HepG2 (cell line): ENCODE measurements around the gene ACOT13. TPM values are rescaled to one million over a fixed set of nuclear protein-coding genes. Genes with fewer than 3 reads are reported as not detected.

Experiments
- ATAC-seq: fragments of 200-7000 bp; cut with Tn5 transposase; 3 replicates; pipeline ENCODE4 v1.9.1; 2020; ENCODE audit warnings: mild to moderate bottlenecking, moderate library complexity
- BruUV-seq: library from RNA; stranded (reverse); fragments of 400-500 nt; replicated peaks from 2 replicates; lab custom pipeline; 2021; lab: Mats Ljungman, UMichigan
- CTCF ChIA-PET: fragments of 300-600 bp; formaldehyde crosslinking; extraction: SDS; loops from one replicate; lab custom pipeline; 2021; ENCODE audit warnings: low total read pairs, inconsistent platforms, low intra/inter-chr PET ratio; lab: Yijun Ruan, JAX
- POLR2A ChIA-PET: fragments of 350-600 bp; sonication (Branson Sonifier 250); formaldehyde crosslinking; loops from one replicate; lab custom pipeline; 2020; ENCODE audit warnings: antibody characterized with exemption, inconsistent platforms; lab: Yijun Ruan, JAX
- DNase-seq: peaks from one replicate; pipeline ENCODE4 v3.0.0-alpha.2; 2015; ENCODE audit warnings: low spot score
- FAIRE-seq: peaks from 3 replicates; lab custom pipeline; 2011; peaks lifted over from hg19 to GRCh38; lab: Jason Lieb, UNC
- H2AFZ ChIP-seq: one replicate; pipeline ENCODE4 v1.6.1; 2011; ENCODE audit warnings: low read length, inconsistent platforms
- H3K27ac ChIP-seq: fragments of 300-600 bp; 3 replicates; pipeline ENCODE4 v1.8.0; 2011; ENCODE audit warnings: mixed run types, mild to moderate bottlenecking, mixed read lengths, low read length, inconsistent platforms; ENCODE audit not compliant: insufficient read depth; ENCODE audit errors: extremely low read length
- H3K27me3 ChIP-seq, 2 experiments: fragments of 200-600 bp in 1 of 2; 2 replicates in 1 of 2; 3 replicates in 1 of 2; pipeline versions ENCODE4 v1.6.0 to v1.8.0; 2011; ENCODE audit warnings: low read length in 2 of 2, mild to moderate bottlenecking in 2 of 2, moderate library complexity in 2 of 2, inconsistent platforms in 1 of 2; ENCODE audit not compliant: insufficient read depth in 2 of 2, control insufficient read depth in 1 of 2
- H3K36me3 ChIP-seq, 2 experiments: fragments of 200-600 bp in 1 of 2; replicated peaks in 1 of 2; 2 replicates in 1 of 2; 3 replicates in 1 of 2; pipeline versions ENCODE4 v1.5.1 to v1.8.0; 2011; ENCODE audit warnings: low read length in 2 of 2, inconsistent platforms in 1 of 2; ENCODE audit not compliant: insufficient read depth in 2 of 2, control insufficient read depth in 1 of 2
- H3K4me1 ChIP-seq: 2 replicates; pipeline ENCODE4 v1.5.1; 2012; ENCODE audit warnings: low read length, inconsistent platforms; ENCODE audit not compliant: insufficient read depth
- H3K4me2 ChIP-seq: 2 replicates; pipeline ENCODE4 v1.6.0; 2011; ENCODE audit warnings: low read depth, low read length, inconsistent platforms
- H3K4me3 ChIP-seq, 3 experiments: fragments of 200-600 bp in 1 of 3; sonication (generic), shearing (Covaris generic) in 1 of 3; replicated peaks in 1 of 3; 2 replicates each; pipeline ENCODE4 v1.5.1; 2011 to 2016; ENCODE audit warnings: low read length in 3 of 3, inconsistent platforms in 2 of 3, low read depth in 2 of 3, mild to moderate bottlenecking in 2 of 3, control low read depth in 1 of 3, mixed read lengths in 1 of 3; ENCODE audit not compliant: insufficient read depth in 1 of 3
- H3K79me2 ChIP-seq: one replicate; pipeline ENCODE4 v1.6.1; 2011; ENCODE audit warnings: low read length, inconsistent platforms; ENCODE audit not compliant: insufficient read depth
- H3K9ac ChIP-seq: 2 replicates; pipeline ENCODE4 v1.6.0; 2011; ENCODE audit warnings: mild to moderate bottlenecking, low read depth, low read length, inconsistent platforms; ENCODE audit not compliant: insufficient read depth
- H3K9me3 ChIP-seq: 2 replicates; pipeline ENCODE4 v1.5.1; 2012; ENCODE audit warnings: mild to moderate bottlenecking, low read length
- H4K20me1 ChIP-seq: 2 replicates; pipeline ENCODE4 v1.6.0; 2011; ENCODE audit warnings: inconsistent platforms, mild to moderate bottlenecking, low read length, moderate library complexity; ENCODE audit not compliant: insufficient read depth
- AFF4 ChIP-seq: sonication (generic); formaldehyde crosslinking; IDR thresholded peaks from 2 replicates; pipeline ENCODE4 v1.4.0; 2020; ENCODE audit warnings: missing genetic modification reagents
- CCAR2 ChIP-seq: fragments of 200-400 bp; formaldehyde crosslinking; optimal IDR thresholded peaks from 2 replicates; pipeline ENCODE3; 2018; ENCODE audit warnings: low read depth, mild to moderate bottlenecking, low read length, moderate library complexity
- E2F1 ChIP-seq: sonication (generic); formaldehyde crosslinking; IDR thresholded peaks from 2 replicates; pipeline ENCODE4 v1.5.0; 2020; ENCODE audit warnings: missing genetic modification reagents
- GMEB2 ChIP-seq: IDR thresholded peaks from 2 replicates; pipeline ENCODE4 v1.6.1; 2016; ENCODE audit warnings: missing biosample characterization, missing genetic modification reagents, low read depth
- HOXA9 ChIP-seq: sonication (generic); formaldehyde crosslinking; IDR thresholded peaks from 2 replicates; pipeline ENCODE4 v1.8.1; 2022; ENCODE audit warnings: missing genetic modification reagents, mild to moderate bottlenecking, moderate library complexity, borderline replicate concordance
- MEIS2 ChIP-seq: sonication (generic); formaldehyde crosslinking; IDR thresholded peaks from 2 replicates; pipeline ENCODE4 v1.9.0; 2021; ENCODE audit warnings: mild to moderate bottlenecking, missing genetic modification reagents
- NFYC ChIP-seq: IDR thresholded peaks from 2 replicates; pipeline ENCODE4 v1.6.1; 2016; ENCODE audit warnings: missing genetic modification reagents, missing compliant biosample characterization
- NR2C2 ChIP-seq: sonication (generic); formaldehyde crosslinking; IDR thresholded peaks from 2 replicates; pipeline ENCODE4 v1.4.0; 2020; ENCODE audit warnings: missing genetic modification reagents, mild to moderate bottlenecking, moderate library complexity, borderline replicate concordance
- NRL ChIP-seq: sonication (generic); formaldehyde crosslinking; IDR thresholded peaks from 2 replicates; pipeline ENCODE4 v1.5.0; 2020; ENCODE audit warnings: missing genetic modification reagents, mild to moderate bottlenecking, moderate library complexity, borderline replicate concordance
- PAX8 ChIP-seq: sonication (generic); formaldehyde crosslinking; IDR thresholded peaks from 2 replicates; pipeline ENCODE4 v1.8.0; 2022; ENCODE audit warnings: mild to moderate bottlenecking, missing genetic modification reagents, borderline replicate concordance
- SETDB1 ChIP-seq: sonication (generic); formaldehyde crosslinking; IDR thresholded peaks from 2 replicates; pipeline ENCODE4 v1.5.1; 2020; ENCODE audit warnings: missing genetic modification reagents, mild to moderate bottlenecking, borderline replicate concordance
- ZBTB38 ChIP-seq: sonication (generic); formaldehyde crosslinking; IDR thresholded peaks from 2 replicates; pipeline ENCODE4 v1.5.1; 2020; ENCODE audit warnings: mild to moderate bottlenecking, missing genetic modification reagents
- ZNF10 ChIP-seq: sonication (generic); formaldehyde crosslinking; IDR thresholded peaks from 2 replicates; pipeline ENCODE4 v1.4.0; 2020; ENCODE audit warnings: mild to moderate bottlenecking, low read depth, missing genetic modification reagents, borderline replicate concordance
- ZNF883 ChIP-seq: sonication (generic); formaldehyde crosslinking; IDR thresholded peaks from 2 replicates; pipeline ENCODE4 v1.5.1; 2020; ENCODE audit warnings: mild to moderate bottlenecking, missing genetic modification reagents; ENCODE audit errors: not compliant biosample characterization
- whole genome bisulfite sequencing: methylation state at CpG from one replicate; pipeline ENCODE4 v1.1.6; 2017; ENCODE audit warnings: low lambda C conversion rate; 5-methylcytosine and 5-hydroxymethylcytosine counted together
- in situ Hi-C: cut with HindIII; loops from 2 replicates; pipeline ENCODE4 v1.10.0; 2017; ENCODE audit warnings: low pct_unique_long_range_greater_than_20kb; ENCODE audit not compliant: extremely low pct_ligation_motif_present
- intact Hi-C: fragments of 100-400 bp; cut with micrococcal nuclease; formaldehyde crosslinking; loops from one replicate; pipeline ENCODE4 v1.10.0; 2022; ENCODE audit not compliant: unreplicated experiment
- polyA plus RNA-seq, 8 experiments: library from polyadenylated mRNA; depleted of rRNA in 3 of 8; stranded (reverse) in 7 of 8; unstranded in 1 of 8; fragments of >200 nt; fragmentation: Illumina TruSeq in 4 of 8; extraction: Trizol in 4 of 8; gene quantifications; 2 replicates each; pipeline versions ENCODE4 v1.2.1 to v1.2.3, GENCODE V29; 2011 to 2016; ENCODE audit warnings: low read depth in 4 of 8, missing spikeins in 1 of 8, mixed read lengths in 1 of 8; ENCODE audit not compliant: insufficient read depth in 1 of 8
- total RNA-seq, 5 experiments: library from RNA; depleted of rRNA; stranded (reverse); fragments of >200 nt; fragmentation: Illumina TruSeq; extraction: Trizol; gene quantifications; 2 replicates each; pipeline ENCODE4 v1.2.3, GENCODE V29; 2016; ENCODE audit warnings: low read depth in 1 of 5

Gene ACOT13
- total and polyA plus RNA-seq, 2 of the 13 experiments (the other 11 are each of a cell fraction or from before 2014, with no cell fraction given), result 31.5 to 45.1 TPM

GRCh38 chr6:24668066-24668996 lies 1.5 kb downstream of the ACOT13 start (continued):
- peak; percentile 95 for TF ChIP-seq ZBTB38 (CRISPR knock-in tag)
- TF ChIP-seq ZNF883 (CRISPR knock-in tag), result peak; percentile 39
- TF ChIP-seq NFYC, result peak; percentile 20; the same call in 1 of the 2 replicates
- 0 out of 2 replicates have a peak, but pooled peaks have one; percentile 28 for TF ChIP-seq SETDB1 (CRISPR knock-in tag)
- peak; percentile 71; the same call in 1 of the 2 replicates for TF ChIP-seq NRL (CRISPR knock-in tag)
- TF ChIP-seq ZNF10 (CRISPR knock-in tag), result 0 out of 2 replicates have a peak, but pooled peaks have one; percentile 33
- TF ChIP-seq, all 625 proteins: peak for 16; not testable (repeated sequence) for 609

DNA sequence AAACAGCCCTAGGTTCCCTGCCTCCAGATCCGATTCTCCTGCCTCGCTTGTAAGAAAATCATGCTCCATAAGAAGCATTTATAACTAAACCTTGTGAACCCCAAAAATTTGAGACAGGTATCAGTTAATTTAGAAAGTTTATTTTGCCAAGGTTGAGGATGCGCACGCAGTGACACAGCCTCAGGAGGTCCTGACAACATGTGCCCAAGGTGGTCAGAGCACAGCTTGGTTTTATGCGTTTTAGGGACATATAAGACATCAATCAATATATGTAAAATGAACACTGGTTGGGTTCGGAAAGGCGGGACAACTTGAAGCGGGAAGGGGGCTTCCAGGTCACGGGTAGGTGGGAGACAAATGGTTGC lies 2.1 kb downstream of the ACOT13 start:
- ATAC-seq (no peak), FAIRE-seq (no peak), DNase-seq (no peak)
- H3K27me3 ChIP-seq, result no peaks in the 10 kb centered on the region; a peak in 1 of 5 replicates
- ChIA-PET POLR2A (interaction anchor here (3.1 kb wide), 1 partner anchor 53 kb away, joined by 22 read pairs; no protein-coding TSS in a partner anchor), CTCF (no interaction called here)
- peaks cover 36% of the 10 kb centered on the region for H3K4me1 ChIP-seq
- no peak overlapping the region for H2AFZ ChIP-seq
- peaks cover 31% of the 10 kb centered on the region for H3K9me3 ChIP-seq
- H3K36me3 ChIP-seq, result no peaks in the 10 kb centered on the region
- no peak overlapping the region for H3K27ac ChIP-seq
- no peak overlapping the region for H3K9ac ChIP-seq
- intact Hi-C loops, result loop anchor here (5.0 kb wide), 1 partner anchor 172 kb away; no protein-coding TSS in a partner anchor
- H4K20me1 ChIP-seq, result no peaks in the 10 kb centered on the region
- 97% methylated on average over 9 of the region's 9 CpGs for WGBS
- H3K79me2 ChIP-seq, result peaks cover 30% of the 10 kb centered on the region
- in situ Hi-C loops, result no loop called here
- BruUV-seq, result no TSS peak
- H3K4me2 ChIP-seq, result no peak overlapping the region; the same call in 1 of the 2 replicates
- H3K4me3 ChIP-seq, result no peak overlapping the region
- TF ChIP-seq NR2C2 (no peak), GMEB2 (CRISPR knock-in tag) (no peak), HOXA9 (no peak), MEIS2 (no peak), AFF4 (CRISPR knock-in tag) (no peak), CCAR2 (no peak), E2F1 (CRISPR knock-in tag) (no peak), PAX8 (CRISPR knock-in tag) (no peak)
